Upper lobe of left lung (tissue), 6 donors: ENCODE data around the gene AK1. TPM values are rescaled to one million over a fixed set of nuclear protein-coding genes. Genes with fewer than 3 reads are reported as not detected.
"Not testable (repeated sequence)": the region's sequence is repeated elsewhere in the genome, so short reads cannot be mapped to it uniquely, and the experiment has no call there.

Source experiments
- ATAC-seq, 2 donors: fragments of 200-7000 bp; cut with Tn5 transposase; one replicate each; pipeline ENCODE4 v1.9.1; 2022; ENCODE audit warnings: mild to moderate bottlenecking in 2 of 2, moderate library complexity in 2 of 2; ENCODE audit not compliant: low FRiP score in 2 of 2
- DNase-seq, 2 donors: peaks; one replicate each; pipeline ENCODE4 v3.0.0-alpha.2; 2019 to 2020
- H3K27ac ChIP-seq, 4 donors: fragments of 200-600 bp; sonication (generic); one replicate each; pipeline ENCODE4 v1.5.1; 2016 to 2019
- H3K27me3 ChIP-seq, 4 donors: fragments of 200-600 bp; sonication (generic); one replicate each; pipeline ENCODE4 v1.5.1; 2017 to 2019
- H3K36me3 ChIP-seq, 4 donors: fragments of 200-600 bp; sonication (generic); one replicate each; pipeline ENCODE4 v1.5.1; 2016 to 2019
- H3K4me1 ChIP-seq, 4 donors: fragments of 200-600 bp; sonication (generic); one replicate each; pipeline ENCODE4 v1.5.1; 2018 to 2019
- H3K4me3 ChIP-seq, 4 donors: fragments of 200-600 bp; sonication (generic); one replicate each; pipeline ENCODE4 v1.5.1; 2017 to 2019; ENCODE audit warnings: mild to moderate bottlenecking in 2 of 4, moderate library complexity in 1 of 4
- H3K9me3 ChIP-seq, 4 donors: fragments of 200-600 bp; sonication (generic); one replicate each; pipeline ENCODE4 v1.5.1; 2018 to 2019
- EP300 ChIP-seq, 4 donors: sonication (generic); formaldehyde crosslinking; IDR thresholded peaks; one replicate each; pipeline ENCODE4 v1.5.1; 2017; ENCODE audit warnings: antibody characterized with exemption in 4 of 4, control low read depth in 2 of 4
- POLR2A ChIP-seq, 4 donors: fragments of 450-650 bp; IDR thresholded peaks; one replicate each; pipeline ENCODE4 v1.5.1; 2016 to 2017; ENCODE audit warnings: antibody characterized with exemption in 4 of 4, mild to moderate bottlenecking in 2 of 4
- POLR2AphosphoS5 ChIP-seq, 2 donors: sonication (generic); formaldehyde crosslinking; IDR thresholded peaks; one replicate each; pipeline ENCODE4 v1.5.1; 2017; ENCODE audit warnings: antibody characterized with exemption in 2 of 2
- WGBS, 2 donors: methylation state at CpG; one replicate each; pipeline ENCODE4 v1.1.5; 2017 to 2018; 5-methylcytosine and 5-hydroxymethylcytosine counted together
- total RNA-seq, 6 donors: library from RNA; depleted of rRNA in 4 of 6; stranded (reverse); fragments of >200 nt in 4 of 6; gene quantifications; one replicate each; pipeline versions ENCODE4 v1.1.0 to v1.2.1, GENCODE V29; 2016 to 2021
- TF ChIP-seq, protein P1 (sequence below), 6 experiments: fragments of 450-650 bp in 4 of 6; fragments of 200-600 bp in 2 of 6; sonication (generic) in 2 of 6; IDR thresholded peaks; one replicate each; pipeline ENCODE4 v1.5.1; 2016 to 2019; ENCODE audit warnings: antibody characterized with exemption in 6 of 6
- donor health status: DM: no; HTN: no; CAD: no; lungs with moderate emphysema.
- donor health status: DM: no; HTN: yes; CAD: no; lungs with severe emphysema.

Gene AK1
- total RNA-seq, 6 donors from 2014 or later = 106 to 239 (median 161) TPM

DNA sequence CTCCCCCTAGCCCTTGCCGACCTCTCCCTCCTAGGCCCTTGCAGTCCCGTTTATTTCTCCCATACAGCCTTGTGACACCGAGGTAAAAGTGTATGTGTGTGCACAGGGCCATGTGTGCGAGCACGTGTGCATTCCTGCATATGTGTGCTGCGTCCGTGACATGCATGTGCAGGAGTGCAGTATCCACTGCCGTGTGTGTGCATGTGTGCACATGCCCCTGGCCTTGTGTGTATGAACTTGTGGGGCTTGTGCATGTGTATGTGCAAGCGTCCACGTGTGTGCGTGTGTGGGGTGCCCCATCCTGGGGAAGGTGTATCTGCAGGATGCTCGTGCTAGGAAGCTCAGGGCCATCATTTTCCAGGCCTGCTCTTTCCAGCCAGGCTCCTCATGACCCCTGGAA, 6.6 kb downstream of the AK1 start:
- Histone ChIP-seq H3K4me3 (no peak overlapping the region), H3K4me1 (peaks cover 37 to 63% (median 54%) of the 10 kb centered on the region in 4 donors), H3K36me3 (peaks cover 5 to 48% (median 37%) of the 10 kb centered on the region in 4 donors), H3K9me3 (no peaks in the 10 kb centered on the region), H3K27ac (no peak overlapping the region), H3K27me3 (no peaks in the 10 kb centered on the region)
- WGBS, 2 donors = 81 to 90% methylated on average over 11 to 12 of the region's 12 CpGs
- no peak for ATAC-seq
- no peak for DNase-seq
- TF ChIP-seq POLR2AphosphoS5 (IDR thresholded peaks at IDR 0.05) (no peak), EP300 (IDR thresholded peaks at IDR 0.05) (no peak), POLR2A (IDR thresholded peaks at IDR 0.05) (no peak)
- TF ChIP-seq, protein P1, sequence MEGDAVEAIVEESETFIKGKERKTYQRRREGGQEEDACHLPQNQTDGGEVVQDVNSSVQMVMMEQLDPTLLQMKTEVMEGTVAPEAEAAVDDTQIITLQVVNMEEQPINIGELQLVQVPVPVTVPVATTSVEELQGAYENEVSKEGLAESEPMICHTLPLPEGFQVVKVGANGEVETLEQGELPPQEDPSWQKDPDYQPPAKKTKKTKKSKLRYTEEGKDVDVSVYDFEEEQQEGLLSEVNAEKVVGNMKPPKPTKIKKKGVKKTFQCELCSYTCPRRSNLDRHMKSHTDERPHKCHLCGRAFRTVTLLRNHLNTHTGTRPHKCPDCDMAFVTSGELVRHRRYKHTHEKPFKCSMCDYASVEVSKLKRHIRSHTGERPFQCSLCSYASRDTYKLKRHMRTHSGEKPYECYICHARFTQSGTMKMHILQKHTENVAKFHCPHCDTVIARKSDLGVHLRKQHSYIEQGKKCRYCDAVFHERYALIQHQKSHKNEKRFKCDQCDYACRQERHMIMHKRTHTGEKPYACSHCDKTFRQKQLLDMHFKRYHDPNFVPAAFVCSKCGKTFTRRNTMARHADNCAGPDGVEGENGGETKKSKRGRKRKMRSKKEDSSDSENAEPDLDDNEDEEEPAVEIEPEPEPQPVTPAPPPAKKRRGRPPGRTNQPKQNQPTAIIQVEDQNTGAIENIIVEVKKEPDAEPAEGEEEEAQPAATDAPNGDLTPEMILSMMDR (IDR thresholded peaks at IDR 0.05) = no peak

DNA sequence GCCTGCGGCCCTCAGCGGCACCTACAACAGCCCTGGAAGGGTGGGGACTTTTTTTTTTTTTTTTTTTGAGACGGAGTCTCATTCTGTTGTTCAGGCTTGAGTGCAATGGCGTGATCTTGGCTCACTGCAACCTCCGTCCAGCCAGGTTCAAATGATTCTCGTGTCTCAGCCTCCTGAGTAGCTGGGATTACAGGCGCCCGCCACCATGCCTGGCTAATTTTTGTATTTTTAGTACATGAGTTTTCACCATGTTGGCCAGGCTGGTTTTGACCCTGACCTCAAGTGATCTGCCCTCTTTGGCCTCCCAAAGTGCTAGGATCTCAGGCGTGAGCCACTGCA, 7.4 kb downstream of the AK1 start:
- not testable (repeated sequence) for ATAC-seq, H3K27me3 ChIP-seq, DNase-seq, H3K9me3 ChIP-seq, H3K4me3 ChIP-seq
- 43 to 63% methylated on average over 6 to 9 of the region's 9 CpGs for WGBS, 2 donors
- Histone ChIP-seq H3K4me1 (peaks cover 29 to 62% (median 50%) of the 10 kb centered on the region in 4 donors), H3K27ac (peak overlapping the region in 2 of 4 donors; percentile 74 to 84), H3K36me3 (peaks cover 5 to 48% (median 37%) of the 10 kb centered on the region in 4 donors)
- TF ChIP-seq, protein P1 (IDR thresholded peaks at IDR 0.05) = peak in 2 of 6 experiments; percentile 0 to 18

DNA sequence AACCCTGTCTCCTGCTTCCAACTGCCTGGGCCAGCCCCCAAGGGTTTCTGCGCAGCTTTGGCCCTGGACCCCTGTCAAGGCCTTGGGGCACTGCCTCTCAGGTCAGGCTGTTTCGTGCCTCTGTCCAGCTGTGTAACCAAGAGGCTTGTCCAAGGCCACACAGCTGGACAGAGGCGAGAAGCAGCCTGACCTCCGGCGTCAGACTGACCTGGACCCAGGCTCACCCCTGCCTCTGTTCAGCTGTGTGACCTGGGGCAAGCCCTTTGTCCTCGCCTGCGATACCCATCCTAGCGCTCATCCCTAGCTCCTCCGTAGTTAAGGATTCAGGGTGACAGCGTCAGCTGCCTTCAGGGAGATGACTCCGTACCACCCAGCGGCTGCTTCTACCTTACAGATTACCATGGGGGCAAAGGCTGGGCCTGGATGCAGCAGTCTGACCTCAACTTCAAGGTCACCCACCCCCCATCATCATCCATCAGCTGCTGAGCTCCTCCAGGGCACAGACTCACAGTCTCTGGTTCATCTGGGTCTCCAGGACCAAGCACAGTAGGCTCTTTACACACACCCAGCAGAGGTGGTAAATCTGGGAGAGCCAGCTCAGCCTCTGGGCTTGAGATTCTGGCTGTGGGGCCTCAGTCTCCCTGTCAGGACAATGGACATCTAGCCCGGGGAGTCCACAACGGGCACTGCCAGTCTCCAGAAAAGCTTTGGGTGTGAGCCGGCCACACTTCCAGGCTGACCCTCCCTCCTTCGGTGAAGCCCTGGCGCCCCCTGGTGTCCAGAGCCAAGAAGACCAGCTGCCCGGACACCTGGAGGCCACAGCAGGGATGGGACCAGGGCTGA, 7.9 kb downstream of the AK1 start:
- Histone ChIP-seq H3K9me3 (no peaks in the 10 kb centered on the region), H3K4me3 (no peak overlapping the region), H3K36me3 (peaks cover 5 to 48% (median 37%) of the 10 kb centered on the region in 4 donors), H3K4me1 (peaks cover 25 to 62% (median 47%) of the 10 kb centered on the region in 4 donors), H3K27me3 (no peaks in the 10 kb centered on the region), H3K27ac (peak overlapping the region in 3 of 4 donors; percentile 74 to 84 (median 77))
- ATAC-seq (peak; percentile 83 to 93), DNase-seq (peak; percentile 88 to 93)
- TF ChIP-seq POLR2A (IDR thresholded peaks at IDR 0.05) = no peak
- TF ChIP-seq EP300 (IDR thresholded peaks at IDR 0.05) = peak in 1 of 4 donors; percentile 20
- TF ChIP-seq, protein P1 (IDR thresholded peaks at IDR 0.05) = peak; percentile 89 to 97 (median 94)
- peak; percentile 32 to 63 for TF ChIP-seq POLR2AphosphoS5 (IDR thresholded peaks at IDR 0.05)
- WGBS, 2 donors = 71 to 81% methylated on average over 14 to 16 of the region's 18 CpGs

DNA sequence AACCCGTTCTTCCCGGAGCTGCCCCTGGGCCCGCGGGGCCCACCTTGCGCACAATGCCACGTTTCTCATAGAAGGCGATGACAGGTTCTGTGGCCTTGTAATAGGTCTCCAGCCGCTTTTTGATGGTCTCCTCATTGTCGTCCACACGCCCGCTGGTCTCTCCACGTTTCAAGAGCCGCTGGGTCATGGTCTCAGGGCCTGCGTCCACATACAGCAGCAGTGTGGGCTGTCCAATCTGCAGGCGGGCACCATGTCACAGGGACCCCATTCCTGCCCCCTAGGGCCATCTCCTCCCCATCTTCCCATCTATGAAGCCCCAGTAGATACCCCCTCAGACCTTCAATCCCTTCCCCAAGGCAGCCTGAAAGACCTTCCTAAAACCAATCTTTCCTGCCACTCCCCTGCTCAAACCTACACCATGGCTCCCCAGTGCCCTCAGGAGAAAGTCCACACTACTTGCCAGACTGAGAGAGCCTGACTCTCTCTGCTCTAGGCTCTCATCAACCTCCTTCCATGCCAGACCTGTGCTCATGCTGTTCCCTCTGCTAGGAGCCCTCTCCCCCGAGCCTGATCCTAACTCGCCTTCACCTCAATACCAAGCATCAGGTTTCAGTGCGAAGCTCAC, 9.1 kb downstream of the AK1 start:
- no peak for TF ChIP-seq EP300 (IDR thresholded peaks at IDR 0.05)
- TF ChIP-seq, protein P1 (IDR thresholded peaks at IDR 0.05) = no peak
- no peak for TF ChIP-seq POLR2AphosphoS5 (IDR thresholded peaks at IDR 0.05)
- no peak for TF ChIP-seq POLR2A (IDR thresholded peaks at IDR 0.05)
- ATAC-seq (no peak), DNase-seq (no peak)
- Histone ChIP-seq H3K27ac (peak overlapping the region; percentile 65 to 84 (median 76)), H3K27me3 (no peaks in the 10 kb centered on the region), H3K4me1 (peaks cover 17 to 51% (median 37%) of the 10 kb centered on the region in 4 donors), H3K4me3 (no peak overlapping the region), H3K36me3 (peaks cover 5 to 48% (median 37%) of the 10 kb centered on the region in 4 donors), H3K9me3 (no peaks in the 10 kb centered on the region)
- WGBS, 2 donors = 88 to 91% methylated on average over 18 of the region's 18 CpGs
